HG02981 (cell line): ENCODE data around the gene ZNF280D.
"Not testable (repeated sequence)": the region's sequence is repeated elsewhere in the genome, so short reads cannot be mapped to it uniquely, and the experiment has no call there.

Source experiments
- ATAC-seq: cut with Tn5 transposase; IDR thresholded peaks from one replicate; pipeline ENCODE4 v1.9.1; 2021; ENCODE audit warnings: mild to moderate bottlenecking, moderate library complexity; ENCODE audit not compliant: unreplicated experiment

Gene ZNF280D

DNA sequence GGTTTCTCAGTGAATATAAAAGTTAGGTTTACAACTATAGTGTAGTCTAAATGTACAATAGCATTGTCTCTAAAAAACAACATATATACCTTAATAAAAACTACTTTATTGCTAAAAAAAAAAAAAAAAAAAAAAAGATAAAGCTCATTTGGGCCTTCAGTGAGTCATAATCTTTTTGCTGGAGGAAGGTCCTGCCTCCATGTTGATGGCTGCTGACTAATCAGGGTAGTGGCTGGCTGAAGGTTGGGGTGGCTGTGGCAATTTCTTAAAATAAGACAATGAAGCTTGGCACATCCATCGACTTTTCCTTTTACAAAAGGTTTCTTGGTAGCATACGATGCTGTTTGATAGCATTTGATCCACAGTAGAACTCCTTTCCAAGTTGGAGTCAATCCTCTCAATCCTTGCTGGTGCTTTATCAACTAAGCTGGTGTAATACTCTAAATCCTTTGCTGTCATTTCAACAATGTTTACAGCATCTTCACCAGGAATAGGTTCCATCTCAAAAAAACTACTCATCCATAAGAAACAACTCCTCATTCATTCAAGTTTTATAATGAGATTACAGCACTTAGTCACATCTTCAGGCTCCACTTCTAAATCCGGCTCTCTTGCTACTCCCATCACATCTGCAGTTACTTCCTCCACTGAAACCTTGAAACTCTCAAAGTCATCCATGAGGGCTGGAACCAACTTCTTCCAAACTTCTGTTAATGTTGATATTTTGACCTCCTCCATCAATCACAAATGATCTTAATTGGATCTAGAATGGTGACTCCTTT is 13.3 kb downstream of the ZNF280D start:
- no peak for ATAC-seq

DNA sequence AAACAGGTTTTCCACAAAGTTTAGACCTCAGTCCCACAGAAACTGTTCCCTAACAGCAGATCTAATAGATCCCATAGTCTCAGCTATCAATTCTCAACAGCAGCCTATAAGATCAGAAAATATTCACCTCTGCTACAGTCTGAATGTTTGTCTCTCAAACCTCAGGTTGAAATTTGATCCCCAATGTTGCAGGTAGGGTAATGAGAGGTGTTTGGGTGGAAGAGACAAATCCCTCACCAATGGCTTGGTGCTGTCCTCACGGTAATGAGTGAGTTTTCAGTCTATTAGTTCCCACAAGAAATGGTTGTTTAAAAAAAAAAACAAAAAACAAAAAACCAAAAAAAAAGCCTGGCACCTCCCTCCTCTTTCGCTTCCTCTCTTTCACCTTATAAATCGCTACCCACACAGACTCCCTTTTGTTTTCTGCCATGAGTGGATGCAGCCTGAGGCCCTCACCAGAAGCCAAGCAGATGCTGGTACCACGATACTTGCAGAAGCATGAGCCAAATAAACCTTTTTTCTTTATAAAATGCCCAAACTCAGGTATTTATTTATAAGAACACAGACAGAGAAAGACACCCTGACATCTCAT is 14.2 kb downstream of the ZNF280D start:
- ATAC-seq, result no peak

DNA sequence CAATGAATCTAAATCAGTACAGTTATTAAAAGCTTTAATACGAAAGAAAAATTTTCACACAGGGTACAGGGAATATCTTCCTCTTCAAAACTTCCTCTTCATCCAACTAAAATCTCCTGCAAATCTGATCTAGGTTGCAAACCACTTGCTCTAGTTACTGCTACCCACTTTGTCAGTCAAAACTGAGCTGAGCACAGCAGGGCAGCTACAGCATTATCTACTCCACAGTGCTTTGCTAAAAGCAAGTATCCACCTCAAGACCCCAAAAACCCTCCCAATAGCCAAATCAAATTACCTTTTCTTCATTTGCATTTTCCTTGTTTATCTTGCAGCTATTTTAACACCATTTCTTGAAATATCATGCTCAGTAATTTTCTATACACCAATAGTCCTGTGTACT is 14.7 kb downstream of the ZNF280D start:
- no peak for ATAC-seq

DNA sequence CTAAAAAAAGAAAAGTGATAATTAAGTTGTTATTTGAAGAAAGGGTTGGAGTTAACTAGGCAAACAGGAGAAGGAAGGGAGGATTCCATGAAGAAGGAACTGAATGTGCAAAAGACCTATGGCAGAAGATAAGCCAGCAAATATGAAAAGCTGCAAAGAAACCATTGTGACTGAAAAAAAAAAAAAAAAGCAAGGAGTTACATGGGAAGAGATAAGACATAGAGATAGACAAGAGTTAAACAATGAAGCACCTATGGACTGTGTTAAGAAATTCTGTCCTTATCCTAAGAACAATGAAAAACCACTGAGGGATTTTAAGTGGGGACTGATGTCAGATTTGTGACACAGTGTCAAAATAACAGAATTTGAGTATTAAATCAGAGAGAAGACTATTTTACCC is 17.0 kb downstream of the ZNF280D start:
- ATAC-seq, result no peak

DNA sequence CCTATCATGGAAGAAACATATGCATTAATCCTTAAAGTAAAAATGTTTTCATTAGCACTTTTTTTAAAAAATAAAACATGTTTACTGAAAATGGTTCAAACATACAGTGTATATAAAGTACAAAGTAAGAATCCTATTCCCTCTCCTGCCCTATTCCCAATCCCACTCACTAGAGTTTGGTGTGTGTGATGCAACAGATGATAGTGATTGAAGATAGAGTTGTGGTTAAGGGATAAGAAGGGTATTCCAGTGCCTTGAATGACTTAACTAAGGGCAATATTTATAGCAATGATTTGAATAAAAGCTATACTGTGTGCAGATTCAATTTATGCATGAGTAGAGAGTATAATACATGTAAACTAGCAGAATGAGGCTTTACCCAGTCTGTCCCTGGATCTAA is 18.1 kb downstream of the ZNF280D start:
- no peak for ATAC-seq

DNA sequence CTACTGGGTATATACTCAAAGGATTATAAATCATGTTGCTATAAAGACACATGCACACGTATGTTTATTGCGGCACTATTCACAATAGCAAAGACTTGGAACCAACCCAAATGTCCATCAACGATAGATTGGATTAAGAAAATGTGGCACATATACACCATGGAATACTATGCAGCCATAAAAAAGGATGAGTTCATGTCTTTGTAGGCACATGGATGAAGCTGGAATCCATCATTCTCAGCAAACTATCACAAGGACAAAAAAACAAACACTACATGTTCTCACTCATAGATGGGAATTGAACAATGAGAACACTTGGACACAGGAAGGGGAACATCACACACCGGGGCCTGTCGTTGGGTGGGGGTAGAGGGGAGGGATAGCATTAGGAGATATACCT is 23.8 kb downstream of the ZNF280D start:
- ATAC-seq, result not testable (repeated sequence)

DNA sequence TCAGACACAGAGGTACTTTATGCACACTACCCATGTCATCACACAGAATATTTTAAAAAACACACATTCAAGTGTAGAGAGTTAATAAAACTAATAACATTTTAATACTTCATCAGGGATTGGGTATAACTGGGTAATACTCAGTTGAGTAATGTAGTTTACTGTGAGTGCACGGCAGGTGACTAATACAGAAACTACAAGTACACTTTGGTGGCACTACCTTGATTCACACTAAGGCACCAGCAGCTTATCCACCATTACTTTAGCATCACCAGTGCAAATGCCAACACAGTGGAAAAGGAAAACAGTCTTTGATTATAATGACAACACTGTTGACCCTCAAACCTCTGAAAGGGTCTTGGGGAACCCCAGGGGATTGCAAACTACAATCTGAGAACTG is 33.6 kb downstream of the ZNF280D start:
- no peak for ATAC-seq

DNA sequence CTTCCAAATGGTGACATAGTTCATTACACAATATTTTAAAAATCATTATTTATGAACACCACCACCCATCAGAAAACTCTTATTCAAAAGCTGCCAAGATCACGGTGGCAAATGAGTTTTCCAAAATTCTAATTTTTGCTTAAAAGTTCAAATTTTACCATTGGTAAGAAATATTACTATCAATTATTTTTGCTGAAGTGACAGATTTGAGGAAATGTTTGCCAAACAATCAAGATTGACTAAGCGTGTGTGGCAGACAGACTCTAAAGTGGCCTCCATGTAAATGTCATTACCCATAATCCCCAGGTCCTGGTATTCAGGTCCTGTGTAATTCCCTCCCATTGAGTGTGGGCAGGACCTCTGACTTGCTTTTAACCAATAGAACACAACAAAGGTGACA is 35.0 kb downstream of the ZNF280D start:
- ATAC-seq, result no peak

DNA sequence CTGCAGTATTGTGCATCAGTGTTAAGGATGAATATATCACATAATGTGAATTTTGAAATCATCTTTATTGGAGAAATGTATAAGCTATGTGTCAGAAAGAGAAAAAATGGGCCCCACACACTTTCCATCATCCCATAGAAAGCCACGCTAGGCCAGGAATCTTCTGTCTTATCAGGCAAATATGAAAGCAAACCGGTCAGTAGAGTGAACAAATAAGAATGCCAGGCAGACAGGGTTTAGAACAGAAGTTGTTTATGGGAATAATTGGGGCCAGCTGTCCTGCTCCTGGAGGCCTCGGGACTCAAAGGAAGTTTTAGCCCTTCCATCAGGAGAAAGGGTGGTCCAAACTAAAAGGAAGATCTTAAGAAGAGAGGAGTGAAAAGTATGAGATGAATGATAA is 39.5 kb downstream of the ZNF280D start:
- no peak for ATAC-seq

DNA sequence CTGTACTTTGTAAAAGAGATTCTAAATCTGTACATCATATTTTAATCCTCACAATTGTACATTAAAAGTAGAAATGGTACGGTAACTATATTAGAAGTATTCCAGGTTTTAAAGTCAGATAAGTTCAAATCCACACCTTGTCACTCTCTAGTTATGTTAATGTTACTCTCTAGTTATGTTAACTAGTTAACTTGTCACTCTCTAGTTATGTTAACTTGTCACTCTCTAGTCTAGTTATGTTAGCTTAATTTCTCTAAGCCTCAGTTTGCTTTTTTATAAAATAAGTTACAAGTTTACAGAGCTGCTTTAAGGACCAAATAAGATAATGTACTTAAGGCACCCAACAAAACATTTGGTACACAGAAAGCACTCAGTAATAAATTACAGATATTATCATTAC is 42.6 kb downstream of the ZNF280D start:
- ATAC-seq, result no peak

DNA sequence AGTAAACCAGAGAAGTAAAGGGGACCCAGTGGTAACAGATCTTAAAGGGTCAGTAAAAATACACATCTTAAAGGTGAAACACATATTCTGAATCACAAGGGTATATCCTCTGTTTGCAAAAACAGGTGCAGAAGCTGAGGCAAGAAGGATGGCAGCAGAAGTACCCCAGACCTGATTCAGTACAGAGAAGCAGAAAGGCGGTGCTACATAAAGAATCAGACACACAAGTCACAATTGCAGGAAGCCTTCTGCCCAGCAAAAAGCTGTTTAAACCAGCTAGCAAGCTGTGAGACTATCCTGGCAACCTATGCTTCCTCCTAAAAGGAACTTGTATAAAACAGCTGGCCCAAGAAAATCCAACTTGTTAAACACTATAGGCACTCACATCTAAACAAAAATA is 49.4 kb downstream of the ZNF280D start:
- ATAC-seq, result no peak

DNA sequence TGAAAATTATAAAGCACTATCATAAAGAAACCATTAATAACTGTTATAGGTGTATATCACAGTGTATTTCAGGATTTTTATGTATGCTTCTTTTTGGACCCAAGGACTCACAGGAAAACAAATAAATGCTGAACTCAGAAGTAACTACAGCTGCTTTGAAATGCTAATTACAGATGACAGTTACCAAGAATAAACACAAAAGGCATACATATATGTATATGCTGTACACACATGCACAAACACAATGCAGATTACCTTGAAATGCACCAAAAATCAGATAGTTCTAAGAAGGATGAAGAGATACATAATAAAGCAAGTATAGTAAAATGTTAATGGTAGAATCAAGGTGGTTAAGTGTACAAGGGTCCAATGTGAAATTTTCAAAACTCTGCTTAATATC is 52.2 kb downstream of the ZNF280D start:
- no peak for ATAC-seq

DNA sequence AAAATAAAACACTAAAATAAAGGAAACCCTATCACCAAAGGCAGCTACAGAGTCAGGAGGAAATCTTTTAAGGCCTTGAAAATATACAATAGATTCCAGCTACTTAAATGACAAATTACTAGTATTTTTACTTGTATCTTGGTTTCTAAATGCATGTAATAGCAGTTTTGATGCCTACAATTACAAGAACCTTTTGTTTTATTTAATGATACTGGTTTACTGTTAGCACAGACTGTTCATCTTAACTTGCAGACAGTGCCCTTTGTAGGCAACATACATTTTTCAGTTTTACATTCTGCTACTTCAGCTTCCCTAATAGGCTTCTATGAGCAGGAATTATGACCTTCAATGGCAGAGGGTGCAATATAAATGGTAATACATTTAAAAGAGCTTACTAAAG is 54.1 kb downstream of the ZNF280D start:
- ATAC-seq, result no peak

DNA sequence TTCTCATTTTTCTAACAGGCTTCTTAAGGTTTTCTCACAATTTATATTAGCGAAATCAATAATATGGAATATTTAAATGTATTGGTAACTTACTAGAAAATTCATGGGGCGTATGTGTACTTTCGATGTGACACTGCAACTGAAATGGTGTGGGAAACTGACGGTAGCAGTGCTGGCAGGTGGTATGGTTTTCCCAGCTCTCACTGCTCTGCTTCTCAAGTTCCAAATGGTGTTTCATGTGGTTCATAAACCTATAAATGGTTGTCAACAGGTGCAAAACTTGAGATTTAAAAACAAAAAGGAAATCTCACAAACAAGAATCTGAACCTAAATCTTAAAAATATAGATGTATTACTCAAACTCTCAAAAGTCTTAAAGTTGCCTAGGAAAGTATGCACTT is 54.7 kb downstream of the ZNF280D start:
- ATAC-seq, result no peak

DNA sequence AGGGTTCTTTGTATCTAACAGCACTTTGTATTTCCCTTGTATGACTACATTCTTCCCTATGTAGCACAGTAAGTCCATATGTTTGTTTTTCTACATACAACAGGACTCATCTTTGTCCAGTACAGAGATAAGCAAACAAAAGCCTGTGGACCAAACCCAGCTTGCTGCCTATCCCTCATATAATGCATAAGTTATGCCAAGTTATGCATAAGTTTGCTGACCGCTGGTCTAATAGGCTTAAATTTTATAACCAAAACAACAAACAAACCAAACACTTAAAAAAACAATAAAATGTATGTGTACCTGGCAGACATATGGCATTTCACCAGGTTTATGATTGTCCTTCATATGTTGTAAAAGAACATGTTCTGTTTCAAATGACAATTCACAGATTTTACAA is 56.0 kb downstream of the ZNF280D start:
- no peak for ATAC-seq

DNA sequence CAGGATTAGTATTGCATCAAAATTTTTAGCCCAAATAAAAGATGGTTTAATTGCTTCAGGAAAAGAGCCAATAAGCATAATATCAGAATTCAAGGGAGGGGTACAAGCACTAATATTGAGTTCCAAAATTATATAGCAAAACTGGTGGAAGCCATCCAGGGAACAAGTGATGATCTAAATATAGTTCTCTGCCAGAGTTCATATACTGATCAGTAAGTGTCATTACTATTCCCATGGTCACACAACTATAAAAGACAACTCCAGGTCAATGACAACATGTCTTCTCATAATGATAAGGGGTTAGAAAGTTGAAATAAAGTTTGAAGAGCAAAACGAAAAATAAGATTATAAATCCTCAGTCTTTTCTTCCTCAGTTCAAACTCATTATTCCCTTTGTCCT is 57.4 kb downstream of the ZNF280D start:
- ATAC-seq, result no peak

DNA sequence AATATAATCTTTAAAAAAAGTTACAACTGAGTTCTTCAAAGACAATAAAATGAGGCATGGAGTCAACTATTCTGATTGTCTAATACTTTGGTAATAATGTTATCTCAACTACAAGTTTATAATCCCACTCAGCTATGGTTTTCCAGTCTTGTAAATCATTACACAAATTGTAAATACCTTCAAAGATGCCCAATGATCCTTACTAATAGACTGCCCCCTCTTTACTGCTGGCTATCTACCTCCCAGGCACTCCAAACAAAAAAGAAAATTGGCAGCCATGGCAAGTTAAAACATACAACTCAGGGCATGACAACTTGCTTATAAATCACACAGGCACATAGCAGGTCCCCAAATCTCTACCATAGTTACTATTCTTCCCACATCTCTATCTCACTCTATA is 58.5 kb downstream of the ZNF280D start:
- ATAC-seq, result no peak

DNA sequence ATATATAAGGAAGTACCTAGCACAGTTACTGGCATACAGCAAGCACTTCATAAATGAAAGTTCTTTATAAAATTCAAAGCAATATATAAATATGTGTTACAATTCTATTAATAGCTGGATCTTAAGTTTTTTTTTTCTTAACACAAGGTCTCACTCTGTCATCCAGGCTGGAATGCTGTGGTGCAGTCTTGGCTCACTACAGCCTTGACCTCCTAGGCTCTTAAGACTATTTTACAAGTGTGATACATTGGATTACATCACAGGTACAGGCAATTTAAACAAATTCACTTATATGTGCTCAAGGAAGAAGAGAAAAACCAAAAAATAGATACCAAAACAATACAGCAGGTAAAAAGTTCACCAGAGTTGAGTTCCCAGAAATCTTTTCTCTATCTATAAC is 60.6 kb downstream of the ZNF280D start:
- ATAC-seq, result no peak

DNA sequence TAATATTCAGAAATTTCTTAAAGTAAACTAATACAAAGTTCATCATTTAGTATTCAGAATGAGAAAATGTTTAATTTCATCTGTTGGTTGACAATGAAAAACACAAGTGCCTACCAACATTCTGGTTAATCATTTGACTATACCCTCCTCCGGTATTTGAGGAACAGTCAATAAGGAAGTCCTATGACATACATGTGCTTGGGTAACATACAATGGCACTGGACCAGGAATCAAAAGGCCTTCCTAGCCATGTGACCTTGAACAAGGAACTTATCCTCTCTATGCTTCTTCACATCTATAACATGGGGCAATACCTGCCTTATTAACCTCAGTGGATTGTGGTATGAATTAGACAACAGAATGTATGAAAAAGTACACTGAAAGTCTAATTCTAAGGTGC is 65.8 kb downstream of the ZNF280D start:
- no peak for ATAC-seq

DNA sequence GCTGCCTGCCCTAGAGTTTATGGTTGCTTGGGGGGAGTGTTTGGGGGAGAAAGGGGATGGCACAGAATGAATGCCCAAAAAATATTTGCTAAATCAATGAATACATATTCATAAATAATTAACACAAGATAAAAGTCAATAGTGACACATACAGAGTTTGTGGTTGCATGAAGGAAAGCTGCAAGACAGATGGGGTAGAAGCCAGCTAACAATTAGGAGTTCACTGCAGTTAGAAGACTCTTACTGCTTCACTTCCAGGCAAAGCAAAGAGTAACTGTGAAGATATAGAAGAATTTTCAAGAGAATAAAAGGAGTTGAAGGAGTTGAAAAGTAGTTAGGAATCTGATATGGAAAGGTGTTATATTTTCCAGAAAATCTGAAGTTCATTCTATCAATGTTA is 72.4 kb downstream of the ZNF280D start:
- no peak for ATAC-seq

DNA sequence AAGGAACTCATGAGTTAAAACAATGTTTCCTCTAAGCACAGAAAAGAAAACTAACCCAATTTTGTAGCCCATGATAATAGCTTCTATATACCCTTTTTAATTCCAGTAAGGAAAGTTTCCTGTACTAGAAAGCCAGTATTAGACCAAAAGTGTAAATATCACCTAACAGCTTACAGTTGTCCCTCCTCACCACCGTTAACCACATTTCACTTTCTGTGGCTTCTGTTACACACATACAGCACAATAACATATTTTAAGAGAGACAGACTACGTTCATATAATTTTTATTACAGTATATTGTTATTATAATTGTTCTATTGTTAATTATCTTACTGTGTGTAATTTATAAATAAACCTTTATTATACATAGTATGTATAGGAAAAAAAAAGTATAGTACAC is 74.1 kb downstream of the ZNF280D start:
- ATAC-seq, result no peak

DNA sequence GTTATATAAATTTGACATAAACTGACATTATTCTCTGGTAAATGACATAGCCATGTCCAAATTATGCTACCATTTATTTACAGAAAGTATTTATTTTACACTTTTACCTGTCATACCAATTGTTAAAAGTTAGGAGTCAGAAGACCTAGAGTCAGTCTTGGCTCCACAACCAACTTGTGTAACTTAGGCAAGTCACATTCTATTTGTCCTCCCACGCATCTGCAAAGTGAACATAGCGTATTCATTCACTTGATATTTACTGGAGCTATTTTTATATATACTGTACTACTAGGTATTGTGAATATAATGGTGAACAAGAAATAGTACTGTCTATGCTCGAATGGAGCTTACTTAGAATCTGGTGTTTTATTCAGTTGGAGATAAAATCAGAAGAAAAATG is 78.7 kb downstream of the ZNF280D start:
- ATAC-seq, result no peak

DNA sequence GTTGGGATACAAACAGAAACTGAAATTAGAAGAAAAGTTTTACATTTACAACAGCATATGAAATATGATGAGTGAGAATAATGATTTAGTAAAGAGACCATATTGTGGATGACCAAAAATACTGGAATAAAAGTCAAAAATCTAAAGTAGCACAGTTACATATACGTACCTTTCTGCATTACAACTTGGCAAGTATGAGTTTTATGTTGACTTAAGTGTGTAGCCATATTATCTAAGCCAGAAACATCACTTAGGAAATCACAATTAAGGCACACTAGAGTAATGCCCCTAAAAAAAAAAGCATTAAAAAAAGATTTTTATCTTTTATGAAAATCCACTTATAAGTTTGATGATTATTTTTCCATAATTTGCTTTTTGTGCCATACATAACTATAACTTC is 79.1 kb downstream of the ZNF280D start:
- no peak for ATAC-seq
